Fibroblast of upper back skin (primary cell): ENCODE results near the gene CDC42BPG.
A peak's percentile ranks its signal among the peaks of the same experiment; 100 is the strongest.

Experiments used
- DNase-seq: peaks from one replicate; pipeline ENCODE4 v3.0.0-alpha.2; 2013

Gene CDC42BPG

GRCh38 chr11:64786308-64786707, 58.1 kb downstream of the CDC42BPG start:
- no peak for DNase-seq

GRCh38 chr11:64784813-64785581, 59.5 kb downstream of the CDC42BPG start:
- no peak for DNase-seq

GRCh38 chr11:64778473-64779298, 65.8 kb downstream of the CDC42BPG start, which contains the start of gene SF1:
Gene SF1, minus strand, starts transcription at chr11:64778542. Its CDS starts 150 bp downstream, at chr11:64778392.
- peak; percentile 100 for DNase-seq

- DNase-seq: no peak
Measured at GRCh38 chr11:64778223-64778472, 66.3 kb downstream of the CDC42BPG start.

- DNase-seq: peak; percentile 77
Measured at GRCh38 chr11:64777449-64778222, 66.8 kb downstream of the CDC42BPG start.

GRCh38 chr11:64776875-64777274, 67.6 kb downstream of the CDC42BPG start:
- DNase-seq: no peak

GRCh38 chr11:64776425-64776824, 68.0 kb downstream of the CDC42BPG start:
- no peak for DNase-seq

- no peak for DNase-seq
Measured at GRCh38 chr11:64774144-64774543, 70.3 kb downstream of the CDC42BPG start.
